ENCODE results near the gene SERPINA12. TPM values are rescaled to one million over a fixed set of nuclear protein-coding genes. Genes with fewer than 3 reads are reported as not detected.

SERPINA12 gene
- total RNA-seq, 1 donor from 2014 or later = 8.6 TPM

- intact Hi-C loops (cut with DNase I) = no loop called here
Measured at GRCh38 chr14:94491511-94491910, 17.8 kb downstream of the SERPINA12 start.

GRCh38 chr14:94489336-94489735 is 19.9 kb downstream of the SERPINA12 start:
- no peak overlapping the region for H3K4me3 ChIP-seq
- intact Hi-C loops (cut with DNase I) = no loop called here
- no peaks in the 10 kb centered on the region for H3K9me3 ChIP-seq
- no peak for DNase-seq (ENCODE audit: extremely low spot score in 2 of 2)
- TF ChIP-seq POLR2AphosphoS5 (IDR thresholded peaks at IDR 0.05; ENCODE audit: insufficient read depth in 1 of 2, low read depth in 1 of 2) = no peak
- TF ChIP-seq POLR2A (IDR thresholded peaks at IDR 0.05) = no peak
- TF ChIP-seq CTCF (IDR thresholded peaks at IDR 0.05) = no peak
- peaks cover 12% of the 10 kb centered on the region for H3K4me1 ChIP-seq
- no peak overlapping the region for H3K27ac ChIP-seq
- no peaks in the 10 kb centered on the region for H3K36me3 ChIP-seq
- H3K27me3 ChIP-seq = no peaks in the 10 kb centered on the region

More at GRCh38 chr14:94491511-94491910, 17.8 kb downstream of the SERPINA12 start:
- DNase-seq (ENCODE audit: extremely low spot score in 2 of 2) = no peak
- no peaks in the 10 kb centered on the region for H3K27me3 ChIP-seq
- peaks cover 4% of the 10 kb centered on the region for H3K4me1 ChIP-seq
- no peaks in the 10 kb centered on the region for H3K9me3 ChIP-seq
- no peak overlapping the region for H3K4me3 ChIP-seq
- H3K36me3 ChIP-seq = no peaks in the 10 kb centered on the region
- no peak overlapping the region for H3K27ac ChIP-seq
- TF ChIP-seq POLR2A (IDR thresholded peaks at IDR 0.05) (no peak), POLR2AphosphoS5 (IDR thresholded peaks at IDR 0.05; ENCODE audit: insufficient read depth in 1 of 2, low read depth in 1 of 2) (no peak)

GRCh38 chr14:94486883-94487282 is 22.4 kb downstream of the SERPINA12 start:
- no peak for DNase-seq (ENCODE audit: extremely low spot score in 2 of 2)
- H3K27me3 ChIP-seq = no peaks in the 10 kb centered on the region
- no peak overlapping the region for H3K4me3 ChIP-seq
- intact Hi-C loops (cut with DNase I) = no loop called here
- H3K9me3 ChIP-seq = no peaks in the 10 kb centered on the region
- no peak overlapping the region for H3K27ac ChIP-seq
- TF ChIP-seq CTCF (IDR thresholded peaks at IDR 0.05) (no peak), POLR2AphosphoS5 (IDR thresholded peaks at IDR 0.05; ENCODE audit: insufficient read depth in 1 of 2, low read depth in 1 of 2) (no peak), POLR2A (IDR thresholded peaks at IDR 0.05) (no peak)
- H3K36me3 ChIP-seq = no peaks in the 10 kb centered on the region
- H3K4me1 ChIP-seq = peaks cover 12% of the 10 kb centered on the region

GRCh38 chr14:94485944-94486841 is 23.1 kb downstream of the SERPINA12 start:
- Histone ChIP-seq H3K36me3 (no peaks in the 10 kb centered on the region), H3K9me3 (no peaks in the 10 kb centered on the region), H3K27me3 (no peaks in the 10 kb centered on the region), H3K4me1 (peaks cover 12% of the 10 kb centered on the region), H3K27ac (no peak overlapping the region), H3K4me3 (peak overlapping the region; percentile 13 to 21)
- intact Hi-C loops (cut with DNase I) = no loop called here
- no peak for TF ChIP-seq POLR2AphosphoS5 (IDR thresholded peaks at IDR 0.05; ENCODE audit: insufficient read depth in 1 of 2, low read depth in 1 of 2)
- peak; percentile 92 to 98 (median 98) for TF ChIP-seq CTCF (IDR thresholded peaks at IDR 0.05)
- DNase-seq (ENCODE audit: extremely low spot score in 2 of 2) = no peak

- no peak for DNase-seq (ENCODE audit: extremely low spot score in 2 of 2)
- no peaks in the 10 kb centered on the region for H3K27me3 ChIP-seq
- H3K4me1 ChIP-seq = peaks cover 12% of the 10 kb centered on the region
- TF ChIP-seq CTCF (IDR thresholded peaks at IDR 0.05) = no peak
- TF ChIP-seq POLR2A (IDR thresholded peaks at IDR 0.05) = no peak
- TF ChIP-seq POLR2AphosphoS5 (IDR thresholded peaks at IDR 0.05; ENCODE audit: insufficient read depth in 1 of 2, low read depth in 1 of 2) = no peak
- H3K36me3 ChIP-seq = no peaks in the 10 kb centered on the region
- H3K4me3 ChIP-seq = no peak overlapping the region
- no peak overlapping the region for H3K27ac ChIP-seq
- H3K9me3 ChIP-seq = no peaks in the 10 kb centered on the region
- intact Hi-C loops (cut with DNase I) = no loop called here
Measured at GRCh38 chr14:94484481-94484880, 24.8 kb downstream of the SERPINA12 start.

Data from vagina (tissue), 2 donors.